Effector memory CD4-positive, alpha-beta T cell (primary cell): ENCODE data around the gene GPRIN1.

Experiments used
- DNase-seq, 3 donors: peaks; one replicate each; pipeline ENCODE4 v3.0.0-alpha.2; 2020
- H3K27ac ChIP-seq: 2 replicates; pipeline ENCODE4 v1.7.0; 2013; ENCODE audit warnings: mild to moderate bottlenecking, low read length, moderate library complexity; ENCODE audit not compliant: insufficient read depth, poor library complexity, severe bottlenecking
- H3K27me3 ChIP-seq: replicated peaks from 2 replicates; pipeline ENCODE4 v1.7.0; 2013; ENCODE audit warnings: mild to moderate bottlenecking, low read length; ENCODE audit not compliant: insufficient read depth, control insufficient read depth, poor library complexity, severe bottlenecking
- H3K36me3 ChIP-seq: 2 replicates; pipeline ENCODE4 v1.7.0; 2013; ENCODE audit warnings: mild to moderate bottlenecking, low read length, moderate library complexity; ENCODE audit not compliant: control insufficient read depth, insufficient read depth
- H3K4me1 ChIP-seq: 2 replicates; pipeline ENCODE4 v1.7.0; 2013; ENCODE audit warnings: low read length, mild to moderate bottlenecking; ENCODE audit not compliant: control insufficient read depth, insufficient read depth, poor library complexity, severe bottlenecking
- H3K4me3 ChIP-seq: 2 replicates; pipeline ENCODE4 v1.7.0; 2013; ENCODE audit warnings: low read length, low read depth, mild to moderate bottlenecking; ENCODE audit not compliant: insufficient read depth, poor library complexity, severe bottlenecking
- H3K9me3 ChIP-seq: 2 replicates; pipeline ENCODE4 v1.7.0; 2013; ENCODE audit warnings: mild to moderate bottlenecking, low read length, moderate library complexity; ENCODE audit not compliant: control insufficient read depth

The GPRIN1 gene

DNA sequence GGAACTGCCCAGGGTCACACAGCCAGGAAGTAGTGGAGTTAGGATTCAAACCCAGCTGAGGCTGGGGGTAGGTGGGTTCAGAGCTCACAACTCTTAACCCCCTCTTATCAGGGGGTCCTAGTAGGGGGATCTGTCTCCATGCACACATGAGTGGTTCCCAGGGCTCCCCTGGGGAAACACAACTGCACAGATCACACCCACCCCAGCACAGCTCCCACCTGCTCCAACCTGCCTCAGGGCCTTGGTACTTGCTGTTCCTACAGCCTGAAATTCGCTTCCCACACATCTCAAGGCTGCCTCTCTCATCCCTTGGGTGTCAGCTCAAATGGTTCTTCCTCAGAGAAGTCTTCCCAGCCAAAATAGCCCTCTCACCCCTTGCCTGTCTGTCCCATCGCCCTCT, 15.6 kb upstream of the GPRIN1 start:
- H3K4me1 ChIP-seq: peaks cover 12% of the 10 kb centered on the region
- no peak for DNase-seq
- H3K27me3 ChIP-seq: peaks cover 26% of the 10 kb centered on the region
- no peaks in the 10 kb centered on the region for H3K36me3 ChIP-seq
- no peak overlapping the region for H3K27ac ChIP-seq
- H3K9me3 ChIP-seq: no peaks in the 10 kb centered on the region
- no peak overlapping the region for H3K4me3 ChIP-seq

DNA sequence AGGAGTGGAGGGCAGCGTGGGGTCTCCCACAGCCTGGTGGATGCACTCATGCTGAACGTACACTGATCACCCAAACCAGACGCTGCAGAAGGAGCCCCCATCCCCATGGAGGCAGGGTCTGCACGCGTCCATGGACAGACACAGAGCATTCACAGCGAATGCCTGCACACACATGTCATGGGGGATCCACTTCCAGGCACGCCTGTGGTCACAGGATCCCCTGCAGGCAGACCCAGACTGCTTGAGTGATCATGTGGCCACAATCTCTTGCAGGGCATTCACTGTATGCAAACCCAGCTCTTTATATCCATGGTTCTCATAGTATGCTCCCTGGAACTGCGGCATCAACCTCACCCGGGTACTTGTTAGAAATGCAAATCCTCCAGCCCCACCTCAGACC, 15.0 kb upstream of the GPRIN1 start:
- H3K27ac ChIP-seq: no peak overlapping the region
- H3K36me3 ChIP-seq: no peaks in the 10 kb centered on the region
- peaks cover 29% of the 10 kb centered on the region for H3K27me3 ChIP-seq
- no peak for DNase-seq
- no peak overlapping the region for H3K4me3 ChIP-seq
- peaks cover 15% of the 10 kb centered on the region for H3K4me1 ChIP-seq
- no peaks in the 10 kb centered on the region for H3K9me3 ChIP-seq

DNA sequence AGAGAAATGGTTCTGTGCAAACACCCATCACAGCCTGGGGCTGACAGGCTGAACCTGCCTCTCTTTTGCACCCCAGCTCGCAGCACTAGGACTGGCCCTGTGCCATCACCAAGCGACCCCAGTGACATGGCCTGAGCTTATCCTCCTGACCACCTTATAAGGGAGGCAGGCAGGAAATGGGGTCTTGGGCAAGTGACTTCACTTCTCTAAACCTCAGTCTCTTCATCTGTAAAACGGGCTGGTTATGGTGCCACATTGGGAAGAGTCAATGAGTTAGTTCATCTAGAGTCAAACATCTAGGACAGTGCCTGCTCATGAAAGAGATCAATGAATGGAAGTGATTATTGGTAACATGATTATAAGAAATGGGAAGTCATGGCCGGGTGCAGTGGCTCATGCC, 14.2 kb upstream of the GPRIN1 start:
- no peak overlapping the region for H3K27ac ChIP-seq

DNA sequence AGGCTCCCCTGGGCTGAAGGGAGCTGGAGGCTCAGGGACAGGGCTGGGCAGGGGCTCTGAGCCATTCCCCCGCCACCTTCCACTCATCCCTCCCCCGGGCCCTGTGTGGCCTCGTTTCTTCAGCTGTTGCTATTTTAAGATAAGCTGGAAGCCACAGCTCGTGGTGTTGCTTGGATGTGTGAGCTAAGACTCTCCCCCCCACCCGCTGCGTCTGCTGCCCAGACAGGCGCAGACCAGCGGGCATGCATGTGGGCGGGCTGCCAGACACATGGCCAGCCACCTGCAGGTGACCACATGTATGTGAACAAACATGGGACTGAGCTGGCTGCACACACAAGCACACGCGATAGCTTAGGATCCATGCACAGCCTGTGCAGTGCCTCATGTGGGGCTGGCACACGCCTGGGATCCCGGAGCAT, 11.7 kb upstream of the GPRIN1 start:
- Histone ChIP-seq H3K27me3 (peaks cover 37% of the 10 kb centered on the region), H3K27ac (no peak overlapping the region), H3K9me3 (no peaks in the 10 kb centered on the region), H3K4me3 (no peak overlapping the region), H3K4me1 (peaks cover 21% of the 10 kb centered on the region), H3K36me3 (no peaks in the 10 kb centered on the region)
- DNase-seq: no peak

More for the DNA sequence above, 14.2 kb upstream of the GPRIN1 start:
- H3K36me3 ChIP-seq: no peaks in the 10 kb centered on the region
- peaks cover 29% of the 10 kb centered on the region for H3K27me3 ChIP-seq
- no peak for DNase-seq
- no peak overlapping the region for H3K4me3 ChIP-seq
- peaks cover 16% of the 10 kb centered on the region for H3K4me1 ChIP-seq
- H3K9me3 ChIP-seq: no peaks in the 10 kb centered on the region

DNA sequence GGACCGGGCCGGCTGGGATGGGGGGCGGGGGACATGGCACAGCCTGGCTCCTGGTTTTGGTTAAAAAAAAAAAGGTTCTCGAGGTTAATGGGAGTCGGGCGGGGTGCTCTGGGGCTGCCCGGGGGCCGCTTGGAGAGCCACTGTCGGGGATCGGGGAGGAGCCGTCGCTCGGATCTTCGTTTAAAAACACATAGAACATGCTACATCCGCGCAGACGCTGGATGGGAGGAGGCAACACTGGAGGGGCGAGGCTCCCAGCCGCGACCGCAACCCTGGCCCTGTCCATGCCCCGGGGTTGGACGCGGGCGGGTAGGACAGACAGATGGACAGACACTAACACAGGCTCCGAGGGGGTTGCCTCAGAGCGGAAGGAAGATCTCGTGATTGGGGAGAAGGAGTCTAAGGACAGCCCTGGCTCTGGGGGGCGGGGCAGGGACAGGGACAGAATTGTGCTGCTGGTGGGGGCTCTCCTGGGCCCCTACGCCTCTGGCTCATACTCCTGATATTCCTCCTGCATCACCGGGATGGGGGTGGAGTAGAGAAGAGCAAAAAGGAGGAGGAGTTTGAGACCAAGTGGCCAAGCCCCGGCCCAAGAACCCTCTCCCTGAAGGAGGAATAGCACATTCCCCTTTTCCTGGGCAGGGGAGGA, 10.5 kb upstream of the GPRIN1 start:
- H3K9me3 ChIP-seq: no peaks in the 10 kb centered on the region
- H3K27ac ChIP-seq: no peak overlapping the region
- H3K4me3 ChIP-seq: no peak overlapping the region
- peaks cover 21% of the 10 kb centered on the region for H3K4me1 ChIP-seq
- H3K27me3 ChIP-seq: peaks cover 40% of the 10 kb centered on the region
- no peak for DNase-seq
- no peaks in the 10 kb centered on the region for H3K36me3 ChIP-seq

DNA sequence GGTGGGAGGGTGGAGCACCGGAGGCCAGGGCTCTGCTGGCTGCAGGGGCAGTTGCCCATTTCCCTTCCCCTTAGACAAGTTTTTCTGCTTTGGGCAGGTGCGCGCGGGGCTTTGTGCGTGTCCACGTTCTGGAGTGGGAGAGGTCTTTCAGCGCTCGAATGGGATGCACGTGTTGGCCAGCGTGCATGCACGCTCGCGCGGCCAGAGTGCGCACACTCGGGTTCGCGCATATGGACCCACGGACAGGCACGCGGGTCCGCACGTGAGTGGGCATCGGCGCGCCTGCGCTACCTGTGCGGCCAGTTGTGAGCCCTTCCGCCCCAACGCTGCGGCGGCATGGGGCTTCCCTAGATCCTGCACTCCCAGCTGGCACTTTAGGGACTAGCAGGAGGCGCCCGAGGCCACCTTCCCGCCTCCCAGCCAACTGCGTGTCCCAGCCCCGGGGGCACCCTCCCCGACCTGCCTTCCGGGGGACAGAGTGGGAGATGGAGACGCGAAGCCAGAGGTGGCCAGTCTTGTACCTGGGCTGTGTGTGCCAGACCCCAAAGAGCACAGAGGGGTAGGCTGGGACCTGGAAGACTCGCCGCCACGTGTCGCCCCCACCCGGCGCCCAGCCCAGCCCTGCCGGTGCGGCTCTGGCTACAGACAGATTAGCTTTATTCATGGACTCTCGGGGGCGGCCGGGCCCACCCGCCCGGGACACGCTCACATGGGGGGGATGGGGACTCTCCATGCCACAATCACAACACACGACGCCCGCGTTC, 9.8 kb upstream of the GPRIN1 start:
- peaks cover 21% of the 10 kb centered on the region for H3K4me1 ChIP-seq
- H3K9me3 ChIP-seq: no peaks in the 10 kb centered on the region
- no peak for DNase-seq
- no peak overlapping the region for H3K27ac ChIP-seq
- peaks cover 40% of the 10 kb centered on the region for H3K27me3 ChIP-seq
- no peak overlapping the region for H3K4me3 ChIP-seq
- H3K36me3 ChIP-seq: no peaks in the 10 kb centered on the region

DNA sequence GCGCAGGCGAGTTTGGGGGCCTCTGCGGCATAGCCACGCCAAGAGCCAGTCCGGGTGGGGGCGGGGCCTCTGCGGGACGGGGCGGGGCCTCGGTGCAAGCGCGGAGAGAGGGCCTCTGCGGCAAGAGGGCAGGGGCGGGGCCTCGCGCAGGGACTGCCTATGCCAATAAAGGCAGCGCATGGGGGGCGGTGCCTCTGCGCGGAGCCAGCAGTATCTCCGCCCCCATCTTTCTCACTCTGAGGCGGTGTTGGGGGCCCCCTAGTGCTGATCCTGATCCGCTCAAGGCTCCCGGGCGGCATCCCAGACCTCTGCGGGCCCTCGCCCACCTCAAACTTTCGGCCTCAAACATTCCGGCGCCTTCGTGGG, 9.2 kb upstream of the GPRIN1 start:
- H3K27me3 ChIP-seq: peaks cover 40% of the 10 kb centered on the region
- DNase-seq: peak; percentile 54 to 61 (median 55)
- H3K4me3 ChIP-seq: peak overlapping the region; percentile 17
- H3K9me3 ChIP-seq: no peaks in the 10 kb centered on the region
- H3K4me1 ChIP-seq: peaks cover 21% of the 10 kb centered on the region
- no peak overlapping the region for H3K27ac ChIP-seq
- no peaks in the 10 kb centered on the region for H3K36me3 ChIP-seq

DNA sequence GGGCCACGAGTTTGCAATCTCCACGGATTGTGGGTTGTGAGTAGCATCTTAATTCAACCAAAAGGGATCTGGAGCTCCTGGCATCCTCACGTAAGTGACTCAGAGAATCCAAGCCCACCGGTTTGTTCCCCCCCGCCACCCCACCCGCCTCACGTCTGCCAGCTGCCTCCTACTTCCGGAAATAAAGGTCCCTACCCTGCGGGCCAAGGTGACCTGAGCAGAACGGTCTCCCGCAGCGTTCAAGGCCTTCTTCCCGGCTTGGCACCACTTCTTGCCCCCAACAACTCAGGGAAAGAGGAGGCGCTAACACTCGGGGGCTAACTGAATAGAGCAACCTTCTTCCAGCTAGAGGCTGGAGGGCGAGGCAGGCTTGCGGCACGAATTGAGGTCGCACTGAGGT, 8.8 kb upstream of the GPRIN1 start:
- H3K4me3 ChIP-seq: peak overlapping the region; percentile 17
- H3K27ac ChIP-seq: no peak overlapping the region
- H3K9me3 ChIP-seq: no peaks in the 10 kb centered on the region
- no peak for DNase-seq
- peaks cover 21% of the 10 kb centered on the region for H3K4me1 ChIP-seq
- H3K36me3 ChIP-seq: no peaks in the 10 kb centered on the region
- H3K27me3 ChIP-seq: peaks cover 40% of the 10 kb centered on the region

DNA sequence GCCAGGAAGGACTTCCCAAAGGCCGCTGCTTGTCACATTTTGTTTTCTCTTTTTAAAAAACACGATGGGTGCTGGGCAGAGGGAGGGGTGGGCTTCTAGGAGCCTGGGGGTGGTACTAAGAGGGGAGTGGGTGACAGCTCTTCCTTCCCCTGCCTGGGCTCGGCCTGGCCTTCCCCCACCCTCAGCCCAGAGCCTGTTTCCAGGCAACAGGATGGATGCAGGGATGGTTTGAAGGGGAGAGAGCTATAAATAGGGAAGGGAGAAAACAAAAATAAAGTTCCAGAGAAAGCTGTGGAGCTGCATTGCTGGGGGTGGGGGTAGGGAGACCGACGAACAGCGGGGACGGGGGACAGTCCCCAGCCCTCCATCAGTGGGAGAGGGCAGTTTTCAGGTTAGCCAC, 6.6 kb upstream of the GPRIN1 start:
- peaks cover 21% of the 10 kb centered on the region for H3K4me1 ChIP-seq
- no peak overlapping the region for H3K4me3 ChIP-seq
- DNase-seq: no peak
- H3K27me3 ChIP-seq: peaks cover 40% of the 10 kb centered on the region
- H3K36me3 ChIP-seq: no peaks in the 10 kb centered on the region
- no peaks in the 10 kb centered on the region for H3K9me3 ChIP-seq
- no peak overlapping the region for H3K27ac ChIP-seq

DNA sequence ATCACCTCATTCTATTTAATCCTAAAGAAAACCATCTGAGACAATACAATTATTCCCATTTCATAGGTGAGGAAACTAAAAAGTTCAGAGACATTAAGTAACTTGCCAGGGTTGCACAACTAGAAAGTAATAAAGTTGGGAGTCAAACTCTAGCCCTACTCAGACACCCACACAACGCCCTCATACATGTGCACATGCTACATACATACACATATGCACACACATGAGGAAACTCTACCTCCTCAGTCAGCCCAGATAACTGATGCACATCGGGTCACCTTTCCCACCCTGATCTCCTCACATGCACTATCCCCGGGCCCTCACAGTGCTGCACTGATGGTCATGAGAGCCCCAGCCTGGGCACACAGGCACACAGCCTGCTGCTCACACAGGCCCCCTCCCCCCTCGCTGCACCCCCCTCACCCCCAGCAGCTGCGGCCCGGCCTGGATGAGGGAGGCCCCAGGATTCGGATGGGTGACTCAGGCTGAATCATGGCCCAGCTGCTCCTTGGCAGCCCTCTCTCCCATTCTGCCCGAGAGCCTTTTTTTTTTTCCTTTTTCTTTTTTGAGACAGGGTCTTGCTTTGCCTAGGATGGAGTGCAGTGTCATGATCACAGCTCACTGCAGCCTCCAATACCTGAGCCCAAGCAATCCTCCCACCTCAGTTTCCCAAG, 5.0 kb upstream of the GPRIN1 start:
- H3K4me3 ChIP-seq: no peak overlapping the region
- H3K27ac ChIP-seq: no peak overlapping the region
- H3K36me3 ChIP-seq: no peaks in the 10 kb centered on the region
- peaks cover 16% of the 10 kb centered on the region for H3K4me1 ChIP-seq
- H3K9me3 ChIP-seq: no peaks in the 10 kb centered on the region
- H3K27me3 ChIP-seq: peaks cover 29% of the 10 kb centered on the region
- no peak for DNase-seq
